ENCODE data around the gene C1QTNF4.

GRCh38 chr11:47558695-47559094 lies 35.5 kb downstream of the C1QTNF4 start:
- TF ChIP-seq ATM (IDR thresholded peaks at IDR 0.05; ENCODE audit: borderline replicate concordance) (no peak), MLLT10 (CRISPR knock-in tag; IDR thresholded peaks at IDR 0.05) (no peak), ATF4 (CRISPR knock-in tag; IDR thresholded peaks at IDR 0.05) (no peak), POLR2AphosphoS5 (IDR thresholded peaks at IDR 0.05; ENCODE audit: low read depth, low read length) (no peak), TRIM24 (CRISPR knock-in tag; IDR thresholded peaks at IDR 0.05) (no peak)
- TF ChIP-seq, protein P1, sequence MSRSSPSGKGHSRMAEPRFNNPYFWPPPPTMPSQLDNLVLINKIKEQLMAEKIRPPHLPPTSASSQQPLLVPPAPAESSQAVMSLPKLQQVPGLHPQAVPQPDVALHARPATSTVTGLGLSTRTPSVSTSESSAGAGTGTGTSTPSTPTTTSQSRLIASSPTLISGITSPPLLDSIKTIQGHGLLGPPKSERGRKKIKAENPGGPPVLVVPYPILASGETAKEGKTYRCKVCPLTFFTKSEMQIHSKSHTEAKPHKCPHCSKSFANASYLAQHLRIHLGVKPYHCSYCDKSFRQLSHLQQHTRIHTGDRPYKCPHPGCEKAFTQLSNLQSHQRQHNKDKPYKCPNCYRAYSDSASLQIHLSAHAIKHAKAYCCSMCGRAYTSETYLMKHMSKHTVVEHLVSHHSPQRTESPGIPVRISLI (CRISPR knock-in tag; IDR thresholded peaks at IDR 0.05; ENCODE audit: borderline replicate concordance): no peak
